ENCODE measurements around the gene ENAH. TPM values are rescaled to one million over a fixed set of nuclear protein-coding genes. Genes with fewer than 3 reads are reported as not detected.
"Not testable (repeated sequence)": the region's sequence is repeated elsewhere in the genome, so short reads cannot be mapped to it uniquely, and the experiment has no call there.

Gene ENAH
- total and polyA plus RNA-seq, 2 donors (not counting 1 experiment from before 2014, with no cell fraction given) = 1.3 to 1.6 TPM

- H3K4me2 ChIP-seq (replicated peaks; ENCODE audit: low read depth, low read length, poor library complexity, severe bottlenecking) = no peak overlapping the region
- POLR2A ChIA-PET = no interaction called here
- H3K27ac Mint-ChIP-seq = no peak overlapping the region
These were observed 41.3 kb upstream of the ENAH start for GRCh38 chr1:225694151-225694603.

GRCh38 chr1:225693697-225694096 lies 40.8 kb upstream of the ENAH start:
- CTCF ChIA-PET = interaction anchor here (0.6 kb wide), 1 partner anchor 140 kb away, joined by 3 read pairs; no protein-coding TSS in a partner anchor
- H3K9me3 ChIP-seq (ENCODE audit: control extremely low read depth in 1 of 3, control insufficient read depth in 2 of 3, insufficient read depth in 1 of 3, low read length in 2 of 3); H3K27ac ChIP-seq (ENCODE audit: low read length in 2 of 2); H3K27me3 Mint-ChIP-seq; intact Hi-C loops (cut with micrococcal nuclease); H3K27me3 ChIP-seq (replicated peaks in 1 of 4; ENCODE audit: control extremely low read depth in 1 of 4, control insufficient read depth in 3 of 4, insufficient read depth in 4 of 4, low read length in 3 of 4); H4K20me1 ChIP-seq (ENCODE audit: control insufficient read depth, insufficient read depth, low read length, poor library complexity, severe bottlenecking); H3K9me3 Mint-ChIP-seq (ENCODE audit: insufficient read depth); H3K9ac ChIP-seq (ENCODE audit: low read length); H3K4me3 ChIP-seq (ENCODE audit: control extremely low read depth in 1 of 5, extremely low read depth in 1 of 5, insufficient read depth in 1 of 5, low read depth in 2 of 5, low read length in 4 of 5); DNase-seq; H3K36me3 ChIP-seq (replicated peaks in 1 of 2; ENCODE audit: control extremely low read depth in 1 of 2, control insufficient read depth in 1 of 2, extremely low read depth in 1 of 2, insufficient read depth in 2 of 2, low read length in 1 of 2); H2AFZ ChIP-seq (ENCODE audit: insufficient read depth, low read depth, low read length, poor library complexity, severe bottlenecking); H3K27ac Mint-ChIP-seq; POLR2A ChIA-PET; H3K4me3 Mint-ChIP-seq; ATAC-seq (ENCODE audit: low read depth); H3K4me2 ChIP-seq (replicated peaks; ENCODE audit: low read depth, low read length, poor library complexity, severe bottlenecking); H3K79me2 ChIP-seq (ENCODE audit: control insufficient read depth, insufficient read depth, low read length); H3K4me1 Mint-ChIP-seq; H3K4me1 ChIP-seq (ENCODE audit: control insufficient read depth in 2 of 2, insufficient read depth in 2 of 2, low read length in 2 of 2): not testable (repeated sequence)
- no CpG with 5 or more reads among the region's 6 CpGs for WGBS (ENCODE audit: insufficient coverage)

More at GRCh38 chr1:225694151-225694603, 41.3 kb upstream of the ENAH start:
- TF ChIP-seq EZH2 (IDR thresholded peaks at IDR 0.05; ENCODE audit: borderline replicate concordance, insufficient read depth, low read depth, low read length, poor library complexity, severe bottlenecking) = no peak
- TF ChIP-seq CTCF (IDR thresholded peaks at IDR 0.05) = no peak
- CTCF ChIA-PET = no interaction called here
- H3K9me3 ChIP-seq (ENCODE audit: control extremely low read depth in 1 of 3, control insufficient read depth in 2 of 3, insufficient read depth in 1 of 3, low read length in 2 of 3) = no peaks in the 10 kb centered on the region
- no peak overlapping the region for H3K27ac ChIP-seq (ENCODE audit: low read length in 2 of 2)
- H2AFZ ChIP-seq (ENCODE audit: insufficient read depth, low read depth, low read length, poor library complexity, severe bottlenecking) = no peak overlapping the region
- WGBS (ENCODE audit: insufficient coverage) = 100% methylated on average over 1 of the region's 2 CpGs
- H3K9ac ChIP-seq (ENCODE audit: low read length) = no peak overlapping the region
- Mint-ChIP-seq H3K9me3 (ENCODE audit: insufficient read depth) (peaks cover 7% of the 10 kb centered on the region), H3K4me1 (peaks cover 5% of the 10 kb centered on the region), H3K27me3 (no peaks in the 10 kb centered on the region), H3K4me3 (no peak overlapping the region)
- H3K79me2 ChIP-seq (ENCODE audit: control insufficient read depth, insufficient read depth, low read length) = no peaks in the 10 kb centered on the region
- no peaks in the 10 kb centered on the region for H3K36me3 ChIP-seq (replicated peaks in 1 of 2; ENCODE audit: control extremely low read depth in 1 of 2, control insufficient read depth in 1 of 2, extremely low read depth in 1 of 2, insufficient read depth in 2 of 2, low read length in 1 of 2)
- H3K4me3 ChIP-seq (ENCODE audit: control extremely low read depth in 1 of 5, extremely low read depth in 1 of 5, insufficient read depth in 1 of 5, low read depth in 2 of 5, low read length in 4 of 5) = no peak overlapping the region
- H4K20me1 ChIP-seq (ENCODE audit: control insufficient read depth, insufficient read depth, low read length, poor library complexity, severe bottlenecking) = no peaks in the 10 kb centered on the region
- no peaks in the 10 kb centered on the region for H3K4me1 ChIP-seq (ENCODE audit: control insufficient read depth in 2 of 2, insufficient read depth in 2 of 2, low read length in 2 of 2)
- ATAC-seq (ENCODE audit: low read depth) (no peak), DNase-seq (no peak)
- H3K27me3 ChIP-seq (replicated peaks in 1 of 4; ENCODE audit: control extremely low read depth in 1 of 4, control insufficient read depth in 3 of 4, insufficient read depth in 4 of 4, low read length in 3 of 4) = no peaks in the 10 kb centered on the region
- intact Hi-C loops (cut with micrococcal nuclease) = no loop called here

Data from B cell (primary cell).